Karpas-422 (cell line): ENCODE results near the gene CISD1. TPM values are rescaled to one million over a fixed set of nuclear protein-coding genes. Genes with fewer than 3 reads are reported as not detected.
A peak's percentile ranks its signal among the peaks of the same experiment; 100 is the strongest.
"Not testable (repeated sequence)": the region's sequence is repeated elsewhere in the genome, so short reads cannot be mapped to it uniquely, and the experiment has no call there.

Experiments
- DNase-seq: peaks from one replicate; pipeline ENCODE4 v3.0.0-alpha.2; 2015
- H2AFZ ChIP-seq: fragments of 200-600 bp; sonication (generic); 2 replicates; pipeline ENCODE4 v1.6.1; 2014; ENCODE audit warnings: antibody characterized with exemption, low read length, mixed read lengths
- H3K27ac ChIP-seq: fragments of 200-600 bp; sonication (generic); 2 replicates; pipeline ENCODE4 v1.5.1; 2014; ENCODE audit warnings: mild to moderate bottlenecking, low read length, moderate library complexity
- H3K27me3 ChIP-seq: fragments of 200-600 bp; sonication (generic); 2 replicates; pipeline ENCODE4 v1.6.1; 2014; ENCODE audit warnings: low read length, mixed read lengths
- H3K36me3 ChIP-seq: fragments of 200-600 bp; sonication (generic); 2 replicates; pipeline ENCODE4 v1.6.1; 2014; ENCODE audit warnings: low read length, mixed read lengths; ENCODE audit not compliant: insufficient read depth
- H3K4me1 ChIP-seq: fragments of 200-600 bp; sonication (generic); 2 replicates; pipeline ENCODE4 v1.6.1; 2014; ENCODE audit warnings: mild to moderate bottlenecking, low read length, mixed read lengths
- H3K4me2 ChIP-seq: fragments of 200-600 bp; sonication (generic); 2 replicates; pipeline ENCODE4 v1.6.1; 2014; ENCODE audit warnings: low read length, low read depth, mild to moderate bottlenecking; ENCODE audit not compliant: poor library complexity, severe bottlenecking
- H3K4me3 ChIP-seq: fragments of 200-600 bp; sonication (generic); 2 replicates; pipeline ENCODE4 v1.5.1; 2014; ENCODE audit warnings: mild to moderate bottlenecking, antibody characterized with exemption, low read length, mixed read lengths
- H3K79me2 ChIP-seq: fragments of 200-600 bp; sonication (generic); 2 replicates; pipeline ENCODE4 v1.6.1; 2014; ENCODE audit warnings: mild to moderate bottlenecking, low read length, mixed read lengths
- H3K9ac ChIP-seq: fragments of 200-600 bp; sonication (generic); 2 replicates; pipeline ENCODE4 v1.6.0; 2014; ENCODE audit warnings: low read length
- H3K9me2 ChIP-seq: fragments of 200-600 bp; sonication (generic), shearing (Covaris generic); replicated peaks from 2 replicates; pipeline ENCODE4 v1.6.0; 2014; ENCODE audit warnings: mild to moderate bottlenecking, low read length, moderate library complexity; ENCODE audit not compliant: insufficient read depth
- H3K9me3 ChIP-seq: fragments of 300-700, 200-600 bp; sonication (generic); 2 replicates; pipeline ENCODE4 v1.6.1; 2014; ENCODE audit warnings: low read length, mixed read lengths
- H4K20me1 ChIP-seq: fragments of 200-600 bp; sonication (generic); 2 replicates; pipeline ENCODE4 v1.6.1; 2014; ENCODE audit warnings: mild to moderate bottlenecking, antibody characterized with exemption, low read length, low read depth; ENCODE audit not compliant: insufficient read depth
- total RNA-seq: library from RNA; depleted of rRNA; stranded (reverse); fragments of >200 nt; shearing (Covaris generic); gene quantifications from 2 replicates; pipeline ENCODE4 v1.2.3, GENCODE V29; 2014; ENCODE audit warnings: low replicate concordance; rRNA removed

The CISD1 gene
- total RNA-seq: 35.8 and 74.1 TPM in 2 replicates

GRCh38 chr10:58268946-58269781, at the start of gene CISD1:
Gene CISD1, plus strand, starts transcription at chr10:58269162. Its CDS starts 112 bp downstream, at chr10:58269274.
- no peaks in the 10 kb centered on the region for H3K9me3 ChIP-seq
- H3K9me2 ChIP-seq: no peaks in the 10 kb centered on the region
- peaks cover 6% of the 10 kb centered on the region; the same call in 1 of the 2 replicates for H3K36me3 ChIP-seq
- H3K27me3 ChIP-seq: no peaks in the 10 kb centered on the region
- peak within 1 kb of the TSS; percentile 81 for H3K4me3 ChIP-seq
- peaks cover 40% of the 10 kb centered on the region for H3K4me1 ChIP-seq
- peak within 1 kb of the TSS; percentile 99 for H3K4me2 ChIP-seq
- no peaks in the 10 kb centered on the region for H4K20me1 ChIP-seq
- peak; percentile 99 for DNase-seq
- peak within 1 kb of the TSS; percentile 96 for H2AFZ ChIP-seq
- peak within 1 kb of the TSS; percentile 88 for H3K9ac ChIP-seq
- peak within 1 kb of the TSS; percentile 78 for H3K27ac ChIP-seq
- H3K79me2 ChIP-seq: peaks cover 90% of the 10 kb centered on the region

- H3K27ac ChIP-seq: no peak overlapping the region
- no peak overlapping the region for H3K4me3 ChIP-seq
- H3K27me3 ChIP-seq: no peaks in the 10 kb centered on the region
- H3K9me2 ChIP-seq: no peaks in the 10 kb centered on the region
- peaks cover 3% of the 10 kb centered on the region; the same call in 1 of the 2 replicates for H3K36me3 ChIP-seq
- no peaks in the 10 kb centered on the region for H3K9me3 ChIP-seq
- H3K9ac ChIP-seq: no peak overlapping the region
- no peak for DNase-seq
- H3K4me1 ChIP-seq: no peaks in the 10 kb centered on the region
- no peaks in the 10 kb centered on the region for H4K20me1 ChIP-seq
- H3K4me2 ChIP-seq: no peak overlapping the region
- H2AFZ ChIP-seq: no peak overlapping the region
- peaks cover 73% of the 10 kb centered on the region for H3K79me2 ChIP-seq
These were observed 49.1 kb upstream of the CISD1 start for GRCh38 chr10:58219875-58220274.

DNA sequence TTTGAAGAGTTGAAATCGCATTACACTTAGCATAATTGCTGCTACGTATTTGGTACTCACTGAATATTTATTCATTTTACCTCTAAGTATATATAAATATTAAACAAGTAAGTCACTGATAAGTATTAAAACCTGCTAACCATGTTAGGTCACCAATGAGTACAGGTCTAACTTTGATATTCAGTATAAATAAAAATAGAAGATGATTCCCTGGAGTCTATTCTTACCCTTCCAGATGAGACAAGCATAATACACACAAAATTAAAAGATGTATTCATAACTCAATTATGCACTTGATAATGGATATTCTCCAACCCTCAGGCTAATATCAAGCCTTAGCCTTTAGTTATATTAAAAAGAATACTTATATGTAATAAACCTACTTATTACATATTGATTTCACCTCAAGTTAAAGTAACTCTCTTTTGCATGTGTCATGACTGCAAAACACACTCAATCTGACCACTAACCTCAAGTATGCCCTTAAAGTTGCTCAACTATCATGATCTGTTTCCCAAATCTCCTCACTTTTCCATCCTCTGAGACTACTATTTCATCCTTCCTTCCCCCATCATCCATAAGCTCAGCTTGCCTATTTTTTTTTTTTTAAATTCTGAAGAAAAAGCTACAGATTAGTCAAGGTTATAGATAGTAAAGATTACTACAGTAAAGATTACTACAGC, 48.1 kb upstream of the CISD1 start:
- Histone ChIP-seq H3K27ac (no peak overlapping the region), H3K9me3 (no peaks in the 10 kb centered on the region), H2AFZ (no peak overlapping the region), H3K79me2 (peaks cover 77% of the 10 kb centered on the region), H3K4me1 (no peaks in the 10 kb centered on the region), H3K4me2 (no peak overlapping the region), H4K20me1 (no peaks in the 10 kb centered on the region), H3K9ac (no peak overlapping the region), H3K4me3 (no peak overlapping the region), H3K9me2 (no peaks in the 10 kb centered on the region), H3K36me3 (peaks cover 12% of the 10 kb centered on the region; the same call in 1 of the 2 replicates), H3K27me3 (no peaks in the 10 kb centered on the region)
- no peak for DNase-seq

GRCh38 chr10:58225654-58226053, 43.3 kb upstream of the CISD1 start:
- no peak for DNase-seq
- peaks cover 35% of the 10 kb centered on the region for H3K36me3 ChIP-seq

GRCh38 chr10:58229856-58230255, 39.1 kb upstream of the CISD1 start:
- not testable (repeated sequence) for H3K4me3 ChIP-seq, H3K9ac ChIP-seq, H3K27me3 ChIP-seq, H3K9me3 ChIP-seq, H2AFZ ChIP-seq, H3K4me2 ChIP-seq, H3K9me2 ChIP-seq, H4K20me1 ChIP-seq, DNase-seq, H3K27ac ChIP-seq
- Histone ChIP-seq H3K79me2 (peaks cover 54% of the 10 kb centered on the region), H3K36me3 (peaks cover 32% of the 10 kb centered on the region), H3K4me1 (peaks cover 17% of the 10 kb centered on the region)

More at GRCh38 chr10:58225654-58226053, 43.3 kb upstream of the CISD1 start:
- Histone ChIP-seq H3K27ac (no peak overlapping the region), H3K4me2 (no peak overlapping the region), H2AFZ (no peak overlapping the region), H4K20me1 (no peaks in the 10 kb centered on the region), H3K4me1 (peaks cover 17% of the 10 kb centered on the region), H3K27me3 (no peaks in the 10 kb centered on the region), H3K4me3 (no peak overlapping the region), H3K9me2 (no peaks in the 10 kb centered on the region), H3K9me3 (no peaks in the 10 kb centered on the region), H3K79me2 (peaks cover 67% of the 10 kb centered on the region), H3K9ac (no peak overlapping the region)

- no peaks in the 10 kb centered on the region for H4K20me1 ChIP-seq
- peaks cover 80% of the 10 kb centered on the region for H3K79me2 ChIP-seq
- no peak overlapping the region for H3K27ac ChIP-seq
- no peaks in the 10 kb centered on the region for H3K9me2 ChIP-seq
- H3K4me1 ChIP-seq: peaks cover 17% of the 10 kb centered on the region
- H2AFZ ChIP-seq: no peak overlapping the region
- H3K4me3 ChIP-seq: no peak overlapping the region
- H3K9me3 ChIP-seq: no peaks in the 10 kb centered on the region
- no peak overlapping the region for H3K4me2 ChIP-seq
- H3K27me3 ChIP-seq: no peaks in the 10 kb centered on the region
- H3K9ac ChIP-seq: no peak overlapping the region
- no peak for DNase-seq
- H3K36me3 ChIP-seq: peaks cover 31% of the 10 kb centered on the region
These were observed 31.7 kb upstream of the CISD1 start for GRCh38 chr10:58237014-58237834.

DNA sequence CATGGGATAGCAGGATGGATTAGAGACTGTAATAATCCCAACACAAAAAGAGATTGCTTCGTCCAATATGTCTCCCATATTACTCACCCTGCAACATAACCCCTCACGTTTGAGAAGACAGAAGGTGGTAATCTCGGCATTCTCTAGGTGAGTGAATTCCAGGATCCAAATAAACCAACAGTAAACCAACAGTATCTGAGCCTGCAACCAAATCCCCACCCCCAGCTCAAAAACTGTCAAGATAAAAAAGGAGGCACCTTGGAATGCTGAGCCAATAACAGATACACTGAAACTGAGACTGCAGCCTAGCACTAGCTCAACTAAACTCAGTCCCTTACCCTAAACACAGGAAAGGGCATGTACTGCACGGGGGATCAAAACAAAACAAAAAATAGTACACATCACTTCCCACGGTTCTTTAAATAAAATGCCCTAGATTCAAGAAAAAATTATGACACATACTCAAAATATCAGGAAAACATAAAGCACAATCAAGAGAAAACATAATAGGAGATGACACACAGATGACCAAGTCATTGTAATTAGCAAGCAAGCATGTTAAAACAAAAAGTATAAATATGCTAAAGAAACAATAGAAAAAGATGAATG, 29.3 kb upstream of the CISD1 start:
- no peak for DNase-seq
- Histone ChIP-seq H3K9me2 (no peaks in the 10 kb centered on the region), H3K36me3 (peaks cover 31% of the 10 kb centered on the region), H3K9ac (no peak overlapping the region), H3K4me1 (peaks cover 25% of the 10 kb centered on the region), H3K4me3 (no peak overlapping the region), H4K20me1 (no peaks in the 10 kb centered on the region), H3K79me2 (peaks cover 85% of the 10 kb centered on the region), H3K4me2 (no peak overlapping the region), H2AFZ (no peak overlapping the region), H3K27ac (no peak overlapping the region), H3K27me3 (no peaks in the 10 kb centered on the region), H3K9me3 (no peaks in the 10 kb centered on the region)
